Endodermal cell (in vitro differentiated cells): ENCODE measurements around the gene NOL9. TPM values are rescaled to one million over a fixed set of nuclear protein-coding genes. Genes with fewer than 3 reads are reported as not detected.

Experiments
- DNase-seq: peaks from one replicate; pipeline ENCODE4 v3.0.0-alpha.2; 2017
- H3K27ac ChIP-seq: 2 replicates; pipeline ENCODE4 v1.5.1; 2013; ENCODE audit warnings: mild to moderate bottlenecking, low read depth, low read length, moderate library complexity
- H3K27me3 ChIP-seq: 2 replicates; pipeline ENCODE4 v1.6.1; 2013; ENCODE audit warnings: mild to moderate bottlenecking, low read length, moderate library complexity; ENCODE audit not compliant: insufficient read depth, control insufficient read depth, poor library complexity, severe bottlenecking
- H3K36me3 ChIP-seq: 2 replicates; pipeline ENCODE4 v1.7.0; 2013; ENCODE audit warnings: mild to moderate bottlenecking, low read length, moderate library complexity; ENCODE audit not compliant: control insufficient read depth, insufficient read depth
- H3K4me1 ChIP-seq: one replicate; pipeline ENCODE4 v1.7.0; 2013; ENCODE audit warnings: low read length; ENCODE audit not compliant: control insufficient read depth, insufficient read depth
- H3K4me3 ChIP-seq: 2 replicates; pipeline ENCODE4 v1.5.1; 2013; ENCODE audit warnings: mild to moderate bottlenecking, low read length, moderate library complexity
- H3K9ac ChIP-seq: 2 replicates; pipeline ENCODE4 v1.6.1; 2013; ENCODE audit warnings: mild to moderate bottlenecking, low read length, moderate library complexity; ENCODE audit not compliant: poor library complexity, severe bottlenecking; ENCODE audit errors: extremely low read depth
- H3K9me3 ChIP-seq: 2 replicates; pipeline ENCODE4 v1.6.1; 2013; ENCODE audit warnings: mild to moderate bottlenecking, low read length, moderate library complexity; ENCODE audit not compliant: control insufficient read depth
- H3K27ac Mint-ChIP-seq: 2 replicates; pipeline ENCODE4 v1.8.0; 2020; ENCODE audit warnings: mixed read lengths
- H3K27me3 Mint-ChIP-seq: 2 replicates; pipeline ENCODE4 v1.8.0; 2021; ENCODE audit warnings: mild to moderate bottlenecking, mixed read lengths; ENCODE audit not compliant: insufficient read depth
- H3K36me3 Mint-ChIP-seq: 2 replicates; pipeline ENCODE4 v1.8.0; 2020; ENCODE audit warnings: low read depth, mixed read lengths
- H3K4me1 Mint-ChIP-seq: 2 replicates; pipeline ENCODE4 v1.8.0; 2020; ENCODE audit warnings: mixed read lengths
- H3K4me3 Mint-ChIP-seq: 2 replicates; pipeline ENCODE4 v1.8.0; 2020; ENCODE audit warnings: mild to moderate bottlenecking, moderate library complexity, mixed read lengths
- H3K9me3 Mint-ChIP-seq: 2 replicates; pipeline ENCODE4 v1.8.0; 2020; ENCODE audit warnings: mild to moderate bottlenecking, mixed read lengths
- CTCF ChIP-seq: fragments of 200-600 bp; sonication (generic); conservative IDR thresholded peaks from 2 replicates; pipeline ENCODE4 v1.5.0; 2021; ENCODE audit warnings: antibody characterized with exemption, mild to moderate bottlenecking
- WGBS, 2 experiments: methylation state at CpG; one replicate each; pipeline versions ENCODE4 v1.1.5 to v1.1.7; 2013; ENCODE audit warnings: missing lambda C conversion rate in 2 of 2, mixed read lengths in 1 of 2; ENCODE audit not compliant: insufficient coverage in 1 of 2, insufficient read length in 1 of 2; 5-methylcytosine and 5-hydroxymethylcytosine counted together
- total RNA-seq, 2 donors: library from RNA; stranded (reverse); fragmentation: NEBNext Ultra II Directional in 1 of 2; extraction: Animal tissue kit (Norgen Biotek cat#: 25700) in 1 of 2; gene quantifications; 2 replicates in 1 of 2; 3 replicates in 1 of 2; pipeline ENCODE4 v1.2.1, GENCODE V29; 2021

NOL9 gene
- total RNA-seq, 2 donors from 2014 or later, result 35.0 to 43.9 TPM

DNA sequence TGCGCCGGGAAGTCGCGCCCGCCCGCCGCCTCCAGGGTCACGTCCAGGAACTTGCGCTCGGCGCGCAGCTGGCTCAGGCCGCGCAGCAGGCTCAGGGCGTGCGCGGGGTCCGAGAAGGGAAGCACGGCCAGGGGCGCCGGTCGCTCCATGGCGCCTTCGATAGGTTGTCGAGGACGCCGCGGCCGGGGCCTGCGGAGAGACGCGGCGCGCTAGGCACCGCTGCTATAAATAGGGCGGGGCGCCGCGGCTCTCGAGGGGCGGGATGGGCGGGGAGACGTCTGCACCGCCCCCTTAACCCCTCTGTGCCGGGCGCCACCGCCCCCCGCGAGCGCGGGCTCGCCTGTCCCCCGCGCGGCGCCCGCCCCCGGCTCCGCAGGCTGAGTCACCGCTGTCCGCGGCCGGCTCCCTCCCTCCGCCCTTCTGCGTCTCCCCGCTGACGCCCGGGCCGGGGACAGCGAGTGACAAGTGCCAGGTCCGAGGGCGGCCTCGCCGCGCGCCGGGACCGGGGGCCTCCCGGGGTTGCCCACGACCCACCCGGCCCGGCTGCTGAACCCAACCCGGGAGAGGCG, 48.4 kb upstream of the NOL9 start, which contains the start of gene KLHL21:
Gene KLHL21 (minus strand): TSS at position 201 of the 569 bp plus-strand sequence. CDS start 52 bp downstream, at position 149.
- Histone ChIP-seq H3K36me3 (peaks cover 13% of the 10 kb centered on the region), H3K9me3 (no peaks in the 10 kb centered on the region), H3K4me3 (peak within 1 kb of the TSS; percentile 95), H3K27ac (peak within 1 kb of the TSS; percentile 96), H3K27me3 (no peaks in the 10 kb centered on the region), H3K9ac (peak within 1 kb of the TSS; percentile 76), H3K4me1 (peaks cover 10% of the 10 kb centered on the region)
- H3K27me3 Mint-ChIP-seq, result no peaks in the 10 kb centered on the region
- peak within 1 kb of the TSS; percentile 94 for H3K27ac Mint-ChIP-seq
- TF ChIP-seq CTCF, result no peak
- H3K9me3 Mint-ChIP-seq, result no peaks in the 10 kb centered on the region
- 0% methylated on average over 20 to 84 of the region's 84 CpGs for WGBS, 2 experiments
- H3K4me3 Mint-ChIP-seq, result peak within 1 kb of the TSS; percentile 75
- H3K36me3 Mint-ChIP-seq, result peaks cover 3% of the 10 kb centered on the region
- peak; percentile 92 for DNase-seq
- H3K4me1 Mint-ChIP-seq, result peaks cover 19% of the 10 kb centered on the region

DNA sequence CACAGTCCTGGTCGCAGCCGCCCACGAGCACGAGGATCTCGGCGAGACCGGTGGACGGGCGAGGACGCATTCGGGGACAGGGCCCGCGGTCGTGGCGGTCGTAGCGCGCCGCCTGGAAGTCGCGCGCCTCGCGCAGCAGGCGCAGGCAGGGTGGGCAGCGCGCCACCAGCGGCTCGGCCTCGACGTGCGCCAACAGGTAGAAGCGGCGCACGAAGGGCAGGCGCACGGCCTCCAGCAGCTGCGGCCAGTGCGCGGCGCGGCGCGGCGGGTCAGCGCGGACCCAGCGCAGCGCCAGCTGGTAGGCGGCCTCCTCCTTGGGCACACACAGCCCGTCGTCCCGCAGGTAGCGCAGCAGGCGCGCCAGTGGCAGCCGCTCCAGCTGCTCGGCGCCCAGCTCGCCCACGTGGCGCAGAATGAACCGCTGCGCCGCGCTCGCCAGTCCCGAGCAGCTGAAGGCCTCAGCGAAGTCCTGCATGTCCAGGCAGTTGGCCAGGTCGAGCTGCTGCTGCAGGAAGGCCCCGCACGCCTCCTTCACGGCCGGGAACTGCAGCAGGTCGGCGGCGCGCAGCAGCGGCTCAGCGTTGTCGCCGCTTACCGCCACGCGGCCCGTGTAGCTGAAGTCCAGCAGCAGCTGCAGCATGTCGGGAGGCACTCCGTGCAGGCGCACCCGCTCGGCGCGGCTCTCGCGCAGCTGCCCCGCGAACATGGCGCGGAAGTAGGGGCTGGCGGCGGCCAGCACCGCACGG, 47.8 kb upstream of the NOL9 start:
- peak overlapping the region; percentile 96 for H3K27ac ChIP-seq

More for the DNA sequence above, 47.8 kb upstream of the NOL9 start:
- H3K9ac ChIP-seq, result peak overlapping the region; percentile 76
- no peaks in the 10 kb centered on the region for H3K9me3 ChIP-seq
- peaks cover 19% of the 10 kb centered on the region for H3K4me1 Mint-ChIP-seq
- H3K36me3 ChIP-seq, result peaks cover 17% of the 10 kb centered on the region
- peaks cover 10% of the 10 kb centered on the region for H3K4me1 ChIP-seq
- H3K36me3 Mint-ChIP-seq, result peaks cover 9% of the 10 kb centered on the region
- no peaks in the 10 kb centered on the region for H3K27me3 Mint-ChIP-seq
- WGBS, 2 experiments, result 0% methylated on average over 25 to 103 of the region's 103 CpGs
- peak overlapping the region; percentile 85 for H3K27ac Mint-ChIP-seq
- H3K27me3 ChIP-seq, result no peaks in the 10 kb centered on the region
- DNase-seq, result peak; percentile 73
- peak overlapping the region; percentile 75 for H3K4me3 Mint-ChIP-seq
- TF ChIP-seq CTCF, result no peak
- H3K4me3 ChIP-seq, result peak overlapping the region; percentile 95
- no peaks in the 10 kb centered on the region for H3K9me3 Mint-ChIP-seq
